T-helper 1 cell (primary cell): ENCODE measurements around the gene MKX.

Experiments
- DNase-seq, 5 donors: peaks; one replicate each; pipeline ENCODE4 v3.0.0-alpha.2; 2012 to 2020

MKX gene

GRCh38 chr10:27742195-27743011 is 3.2 kb downstream of the MKX start:
- DNase-seq = peak; percentile 46 to 91 (median 64)

GRCh38 chr10:27741173-27742091 is 4.2 kb downstream of the MKX start:
- DNase-seq = peak in 1 of 5 donors; percentile 11

DNA sequence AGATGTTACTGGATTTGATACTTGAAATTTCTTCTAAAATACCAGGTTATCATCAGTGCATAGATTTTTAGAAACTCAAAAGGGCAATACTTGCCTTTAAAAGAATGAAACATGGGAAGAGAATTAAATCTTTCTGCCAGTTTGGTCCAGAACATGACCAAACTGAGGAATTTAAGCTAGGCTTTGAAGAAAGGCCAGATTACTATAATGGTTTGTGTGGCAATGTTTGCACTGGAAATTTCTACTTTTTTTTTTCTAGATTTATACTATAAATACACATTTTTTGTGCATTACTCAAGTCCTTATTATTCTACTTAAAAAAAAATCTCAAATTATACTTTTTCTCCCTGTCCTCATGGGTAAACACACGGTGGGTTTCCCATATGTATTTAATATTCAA is 9.2 kb downstream of the MKX start:
- DNase-seq = no peak

GRCh38 chr10:27730041-27730440 is 15.6 kb downstream of the MKX start:
- DNase-seq = no peak

DNA sequence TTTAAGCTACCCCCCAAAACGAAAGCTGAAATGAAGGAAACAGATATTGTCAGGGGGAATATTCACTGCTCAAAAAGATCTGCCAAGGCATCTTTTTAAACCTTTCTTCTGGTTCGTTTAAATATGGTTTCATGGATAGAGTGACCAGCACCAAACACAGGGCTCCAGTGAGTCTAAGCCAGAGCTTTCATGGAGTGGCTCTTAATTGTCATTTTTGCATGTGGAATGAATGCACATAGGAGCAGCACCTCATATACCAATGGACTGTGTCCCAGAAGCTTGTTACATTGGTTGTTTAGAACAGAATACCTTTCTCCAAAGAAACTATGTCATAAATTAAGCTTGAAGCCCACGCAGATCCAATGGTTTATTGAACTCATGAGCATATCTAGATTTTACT is 17.3 kb downstream of the MKX start:
- no peak for DNase-seq

DNA sequence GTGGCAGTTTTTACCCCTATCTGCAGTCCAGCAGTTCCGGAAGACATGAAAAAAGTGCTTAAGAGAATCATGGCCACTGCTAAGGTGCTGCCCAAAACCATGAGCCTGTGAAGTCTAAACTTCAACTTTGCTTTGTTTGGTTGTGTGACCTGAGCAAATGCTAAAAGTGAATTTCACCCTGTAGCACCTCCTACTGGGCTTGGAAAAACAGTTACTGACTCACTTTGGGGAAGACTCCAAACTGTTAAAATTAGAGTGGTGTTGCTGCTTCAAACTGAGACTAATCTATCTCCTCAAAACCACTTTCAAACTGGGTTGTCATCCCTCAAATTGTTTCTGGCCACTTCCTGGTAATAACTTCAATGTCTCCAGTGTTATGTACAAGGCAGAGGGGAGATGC is 21.3 kb downstream of the MKX start:
- DNase-seq = no peak

GRCh38 chr10:27723436-27723835 is 22.2 kb downstream of the MKX start:
- DNase-seq = no peak

DNA sequence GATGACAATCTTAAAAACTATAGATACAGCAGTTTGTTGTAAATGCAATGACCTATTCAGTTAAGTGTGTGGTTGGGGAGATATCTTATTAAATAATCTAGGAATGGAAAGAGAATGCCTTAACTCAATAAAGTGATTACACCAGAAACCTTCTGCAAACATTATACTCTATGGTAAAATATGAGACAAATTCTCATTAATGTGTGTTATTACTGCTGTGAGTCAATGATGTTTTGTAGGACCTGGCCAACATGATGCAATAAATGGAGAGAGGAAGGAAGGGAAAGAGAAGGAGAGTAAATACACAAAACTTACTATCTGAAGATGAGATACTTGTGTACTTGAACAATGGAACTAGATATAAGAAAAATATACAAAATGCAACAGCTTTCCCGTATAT is 25.1 kb downstream of the MKX start:
- DNase-seq = no peak

GRCh38 chr10:27719052-27719451 is 26.6 kb downstream of the MKX start:
- DNase-seq = no peak

DNA sequence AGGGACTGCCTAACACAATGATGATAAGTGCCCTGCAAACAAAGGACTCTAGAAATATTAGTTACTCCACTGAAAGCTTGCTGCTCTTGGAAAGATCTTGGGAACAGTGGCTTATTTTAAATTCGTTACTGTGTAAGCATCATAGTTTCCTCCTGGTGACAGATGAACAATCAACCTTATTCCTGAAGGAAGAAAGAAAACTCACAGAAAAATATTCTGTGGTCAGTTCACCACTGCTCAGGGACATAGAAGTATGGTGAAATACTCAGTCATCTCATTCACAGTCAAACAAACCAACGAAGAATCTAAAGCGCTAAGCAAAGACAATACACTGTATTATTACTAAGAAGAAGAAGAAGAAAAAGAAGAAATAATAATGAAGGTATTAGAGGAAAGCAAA is 27.8 kb downstream of the MKX start:
- no peak for DNase-seq

GRCh38 chr10:27717224-27717623 is 28.4 kb downstream of the MKX start:
- no peak for DNase-seq

- no peak for DNase-seq
Measured at GRCh38 chr10:27716521-27716920, 29.1 kb downstream of the MKX start.

DNA sequence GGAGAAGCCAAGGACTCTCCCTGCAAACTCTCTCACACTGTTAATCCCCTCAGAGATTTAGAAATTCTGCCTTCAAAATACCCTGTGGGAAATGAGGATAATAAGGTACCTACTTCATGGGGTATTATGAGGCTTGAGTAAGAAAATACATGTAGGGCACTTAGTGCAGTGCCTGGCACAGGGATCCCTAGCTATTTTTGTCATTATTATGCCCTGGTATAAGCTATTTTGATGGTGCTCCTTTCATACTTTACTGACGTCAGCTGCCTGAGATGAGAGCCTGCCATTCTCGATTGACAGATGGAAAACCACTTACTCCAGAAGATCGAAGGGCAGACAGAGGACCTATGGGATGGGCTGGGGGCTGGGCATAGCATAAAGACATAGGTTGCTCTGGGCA is 30.1 kb downstream of the MKX start:
- DNase-seq = no peak

GRCh38 chr10:27714349-27714748 is 31.3 kb downstream of the MKX start:
- DNase-seq = no peak

DNA sequence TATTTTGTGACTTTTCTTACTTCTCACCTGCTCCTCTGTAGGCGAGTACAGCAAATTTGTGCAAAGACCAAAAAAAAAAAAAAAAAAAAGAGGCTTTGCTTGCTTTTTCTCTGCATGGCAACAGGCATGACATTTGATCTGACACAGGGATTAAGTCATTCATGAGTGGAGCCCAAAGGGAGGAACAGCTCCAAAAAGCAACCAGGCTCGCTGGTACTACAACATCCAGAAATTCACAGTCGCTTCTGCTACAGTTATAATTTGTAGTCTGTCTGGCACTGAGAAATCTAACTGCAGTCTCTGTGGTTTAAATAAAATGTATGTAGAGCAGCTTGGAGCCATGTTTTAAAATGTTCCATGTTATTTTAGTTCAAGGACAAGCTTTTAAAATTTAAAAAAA is 31.7 kb downstream of the MKX start:
- no peak for DNase-seq

GRCh38 chr10:27710014-27710413 is 35.6 kb downstream of the MKX start:
- DNase-seq = no peak

DNA sequence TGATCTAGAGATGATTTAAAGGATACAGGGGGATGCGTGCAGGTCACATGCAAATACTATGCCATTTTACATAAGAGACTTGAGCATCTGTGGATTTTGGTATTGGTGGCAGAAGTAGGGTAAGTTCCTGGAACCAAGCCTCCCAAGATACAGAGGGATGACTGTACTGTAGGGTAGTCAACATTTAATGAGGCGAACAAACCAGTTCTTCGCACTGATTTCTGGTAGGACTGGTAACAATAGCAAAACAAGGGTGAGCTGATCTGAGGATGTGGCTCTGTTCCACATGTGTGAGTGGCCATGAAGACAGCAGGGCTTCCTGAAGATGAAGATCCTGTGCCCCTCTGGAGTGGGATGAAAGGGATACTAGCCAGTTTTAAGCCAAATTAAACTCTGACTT is 36.3 kb downstream of the MKX start:
- no peak for DNase-seq

DNA sequence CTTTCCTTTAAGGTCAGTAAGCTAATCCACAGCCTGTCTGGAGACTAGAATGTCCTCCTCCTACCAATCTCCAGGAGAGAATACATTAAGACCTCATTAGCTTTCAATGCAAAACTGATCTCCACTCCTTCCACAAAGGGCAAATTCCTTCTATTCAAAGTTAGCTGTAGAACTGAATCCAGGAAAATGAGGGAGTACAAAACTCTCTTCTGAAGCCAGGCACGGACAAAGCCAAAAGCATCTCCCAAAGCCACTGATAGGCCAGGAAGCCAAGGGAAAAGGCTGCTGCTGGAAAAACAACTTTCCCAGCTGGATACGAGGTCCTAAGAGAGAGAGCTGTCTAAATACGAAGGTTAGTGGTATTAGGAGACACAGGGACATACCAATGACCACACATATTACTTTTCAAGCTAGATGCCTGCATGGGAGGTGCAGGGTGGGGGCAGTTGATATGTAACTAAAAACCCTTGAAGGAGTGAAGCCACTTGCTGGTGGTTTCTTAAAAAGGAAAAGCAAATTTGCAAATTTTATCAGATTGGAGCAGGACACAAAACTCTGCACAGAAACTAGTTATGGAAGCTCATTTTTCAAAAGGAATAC is 43.6 kb downstream of the MKX start:
- DNase-seq = no peak

DNA sequence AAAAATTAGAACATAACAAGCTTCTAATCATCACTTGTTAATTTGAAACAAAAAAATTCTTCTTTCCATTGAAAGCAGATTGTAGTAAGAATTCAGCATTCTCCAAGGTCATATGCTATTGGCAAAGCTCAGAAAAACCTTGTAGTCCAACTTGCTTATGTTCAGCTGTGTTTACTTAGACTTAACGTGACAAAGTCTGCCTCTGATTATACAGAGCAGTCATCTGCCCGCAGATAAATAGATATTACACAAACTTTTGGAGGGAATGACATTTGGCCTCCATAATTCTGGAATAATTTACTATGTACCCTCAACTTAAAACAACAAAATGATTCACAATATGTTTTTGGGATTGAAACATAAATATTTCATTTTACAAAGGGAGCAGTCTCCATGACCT is 45.8 kb downstream of the MKX start:
- DNase-seq = no peak

- DNase-seq = no peak
Measured at GRCh38 chr10:27698961-27699360, 46.7 kb downstream of the MKX start.

GRCh38 chr10:27696466-27696865 is 49.2 kb downstream of the MKX start:
- DNase-seq = no peak

- no peak for DNase-seq
Measured at GRCh38 chr10:27695706-27696105, 49.9 kb downstream of the MKX start.

DNA sequence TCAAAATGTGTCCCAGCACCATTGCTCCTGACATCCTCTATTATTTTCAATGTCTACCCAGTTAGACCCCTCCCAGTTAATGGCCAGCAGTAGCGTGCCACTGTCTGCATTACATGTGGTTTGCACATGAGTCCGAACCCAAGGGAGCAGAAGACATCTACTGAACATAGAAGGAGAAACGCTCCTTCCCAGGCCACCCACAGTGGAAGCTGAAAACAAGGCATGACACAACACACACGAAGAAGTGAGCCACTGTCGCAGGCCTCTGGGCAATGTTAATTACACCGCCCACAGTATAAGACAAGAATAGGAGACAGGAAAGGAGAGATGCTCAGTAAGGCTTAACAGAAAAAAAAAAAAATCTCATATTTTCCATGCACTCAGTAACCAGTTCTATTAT is 50.5 kb downstream of the MKX start:
- DNase-seq = no peak

DNA sequence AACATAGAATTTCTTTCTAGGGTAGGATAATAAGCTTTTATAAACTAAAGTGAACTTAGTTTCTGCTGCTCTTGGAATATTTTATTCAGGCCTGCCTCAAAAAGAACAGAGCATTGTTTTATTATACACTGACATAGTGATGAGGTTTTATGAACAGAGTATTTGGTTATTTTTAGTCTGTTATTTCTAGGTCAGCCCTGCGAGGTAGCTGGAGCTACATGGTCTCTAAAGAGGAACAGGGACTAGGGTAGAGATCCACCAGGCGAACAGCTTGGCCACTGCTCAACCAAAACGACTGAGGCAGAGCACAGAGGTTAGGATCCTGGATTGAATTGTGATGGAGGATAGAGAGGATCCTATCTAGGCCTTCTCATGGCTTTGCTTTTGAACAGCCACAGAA is 53.0 kb downstream of the MKX start:
- no peak for DNase-seq
